ENCODE data around the gene PAOX. TPM values are rescaled to one million over a fixed set of nuclear protein-coding genes. Genes with fewer than 3 reads are reported as not detected.

PAOX gene
- total and polyA plus RNA-seq, 3 donors from 2014 or later = 24.8 to 91.5 (median 49.5) TPM

DNA sequence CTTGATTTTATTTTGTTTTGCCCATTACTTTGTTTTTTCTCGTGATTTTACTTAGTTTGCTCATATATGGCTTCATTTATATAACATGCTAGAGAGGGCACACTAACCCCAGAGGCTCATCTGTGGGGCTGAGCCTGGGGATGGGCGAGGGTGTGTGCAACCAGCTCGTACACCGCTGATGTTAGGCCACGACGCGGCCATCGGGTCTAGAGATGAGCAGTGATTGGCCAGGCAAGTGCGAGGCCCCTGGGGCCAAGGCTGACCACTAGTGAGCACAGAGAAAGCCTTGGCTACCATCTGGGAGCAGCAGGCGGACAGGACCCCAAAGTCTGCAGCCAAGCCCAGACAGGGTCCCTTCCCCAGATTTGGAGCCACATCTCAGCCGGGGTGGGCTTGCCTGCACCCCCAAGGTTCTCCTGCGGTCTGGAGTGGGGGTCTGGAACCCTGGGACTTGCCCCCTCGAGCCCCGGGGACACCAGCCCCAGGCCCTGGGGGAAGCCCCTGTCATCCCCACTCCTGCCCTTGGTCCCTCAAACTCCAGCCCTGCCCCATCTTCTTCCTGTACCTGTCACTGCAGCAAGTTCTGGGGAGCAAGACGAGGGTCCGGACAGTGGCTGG, 25.0 kb upstream of the PAOX start:
- TF ChIP-seq, protein P1, sequence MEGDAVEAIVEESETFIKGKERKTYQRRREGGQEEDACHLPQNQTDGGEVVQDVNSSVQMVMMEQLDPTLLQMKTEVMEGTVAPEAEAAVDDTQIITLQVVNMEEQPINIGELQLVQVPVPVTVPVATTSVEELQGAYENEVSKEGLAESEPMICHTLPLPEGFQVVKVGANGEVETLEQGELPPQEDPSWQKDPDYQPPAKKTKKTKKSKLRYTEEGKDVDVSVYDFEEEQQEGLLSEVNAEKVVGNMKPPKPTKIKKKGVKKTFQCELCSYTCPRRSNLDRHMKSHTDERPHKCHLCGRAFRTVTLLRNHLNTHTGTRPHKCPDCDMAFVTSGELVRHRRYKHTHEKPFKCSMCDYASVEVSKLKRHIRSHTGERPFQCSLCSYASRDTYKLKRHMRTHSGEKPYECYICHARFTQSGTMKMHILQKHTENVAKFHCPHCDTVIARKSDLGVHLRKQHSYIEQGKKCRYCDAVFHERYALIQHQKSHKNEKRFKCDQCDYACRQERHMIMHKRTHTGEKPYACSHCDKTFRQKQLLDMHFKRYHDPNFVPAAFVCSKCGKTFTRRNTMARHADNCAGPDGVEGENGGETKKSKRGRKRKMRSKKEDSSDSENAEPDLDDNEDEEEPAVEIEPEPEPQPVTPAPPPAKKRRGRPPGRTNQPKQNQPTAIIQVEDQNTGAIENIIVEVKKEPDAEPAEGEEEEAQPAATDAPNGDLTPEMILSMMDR (IDR thresholded peaks at IDR 0.05) = no peak
- TF ChIP-seq POLR2A (IDR thresholded peaks at IDR 0.05) = no peak
- DNase-seq = no peak
- no peaks in the 10 kb centered on the region for H3K27me3 ChIP-seq

DNA sequence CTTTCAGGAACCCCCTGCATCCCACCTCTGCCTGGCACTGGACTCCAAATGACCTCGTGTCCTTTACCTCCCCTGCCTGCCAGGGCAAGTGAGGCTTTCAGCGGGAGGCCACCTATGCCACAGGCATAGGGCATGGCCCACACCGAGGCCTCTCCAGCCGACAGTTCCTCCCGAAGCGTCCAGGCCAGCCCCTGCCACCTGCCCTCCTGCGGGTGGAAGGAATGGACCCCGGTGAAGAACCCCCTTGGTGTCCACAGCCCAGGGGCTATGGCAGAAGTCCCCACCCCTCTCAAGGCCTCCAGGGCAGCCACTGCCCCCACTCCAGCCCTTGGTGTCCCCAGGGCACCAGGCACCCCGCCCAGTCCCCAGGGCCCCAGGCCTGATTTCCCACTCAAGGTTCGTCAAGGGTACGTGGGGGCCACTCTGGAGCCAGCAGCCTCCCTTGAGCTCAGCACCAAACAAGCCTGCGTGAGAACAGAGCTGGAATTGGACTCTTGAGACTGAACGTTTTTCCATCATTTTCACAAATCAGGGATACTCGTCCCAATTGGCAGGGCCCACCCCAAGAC, 24.3 kb upstream of the PAOX start:
- intact Hi-C loops (cut with DNase I; ENCODE audit: low total_unique reads) = no loop called here
- no peak overlapping the region for H3K4me3 ChIP-seq
- peaks cover 8% of the 10 kb centered on the region for H3K4me1 ChIP-seq
- H3K27me3 ChIP-seq = no peaks in the 10 kb centered on the region
- no peaks in the 10 kb centered on the region for H3K36me3 ChIP-seq (ENCODE audit: low read depth, missing control alignments)
- H3K9me3 ChIP-seq = no peaks in the 10 kb centered on the region
- no peak for DNase-seq
- 87 to 96% methylated on average over 8 to 14 of the region's 14 CpGs for WGBS, 2 donors
- TF ChIP-seq POLR2A (IDR thresholded peaks at IDR 0.05) = no peak
- TF ChIP-seq, protein P1 (IDR thresholded peaks at IDR 0.05) = no peak
- no peak overlapping the region for H3K27ac ChIP-seq

More for the DNA sequence above, 25.0 kb upstream of the PAOX start:
- WGBS, 2 donors = 81 to 87% methylated on average over 15 to 16 of the region's 16 CpGs
- no peaks in the 10 kb centered on the region for H3K9me3 ChIP-seq
- no peak overlapping the region for H3K4me3 ChIP-seq
- no peaks in the 10 kb centered on the region for H3K36me3 ChIP-seq (ENCODE audit: low read depth, missing control alignments)
- no peak overlapping the region for H3K27ac ChIP-seq
- H3K4me1 ChIP-seq = peaks cover 5% of the 10 kb centered on the region
- intact Hi-C loops (cut with DNase I; ENCODE audit: low total_unique reads) = no loop called here

DNA sequence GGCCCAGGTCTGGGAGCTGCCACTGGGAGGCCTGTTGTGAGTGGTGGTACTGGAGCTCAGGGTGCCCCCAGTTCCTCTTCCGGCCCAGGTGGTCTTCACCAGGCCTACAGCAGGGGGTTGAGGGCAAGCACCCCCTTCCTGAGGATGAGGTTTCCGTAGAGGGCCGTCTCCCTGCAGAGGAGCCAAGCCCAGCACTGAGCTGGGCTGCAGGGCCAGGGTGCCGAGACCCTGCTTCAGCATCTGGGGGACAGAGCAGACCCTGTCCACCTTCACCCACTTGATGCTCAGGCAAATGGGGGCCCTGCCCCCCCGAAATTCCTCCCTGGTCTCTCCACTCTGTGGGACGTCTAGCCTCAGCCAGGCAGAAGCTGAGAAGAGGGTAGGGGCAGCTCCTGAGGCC, 23.8 kb upstream of the PAOX start:
- WGBS, 2 donors = 95 to 100% methylated on average over 1 to 6 of the region's 6 CpGs
- Histone ChIP-seq H3K36me3 (ENCODE audit: low read depth, missing control alignments) (no peaks in the 10 kb centered on the region), H3K9me3 (no peaks in the 10 kb centered on the region), H3K4me3 (no peak overlapping the region), H3K27ac (no peak overlapping the region), H3K27me3 (no peaks in the 10 kb centered on the region), H3K4me1 (peaks cover 9% of the 10 kb centered on the region)
- intact Hi-C loops (cut with DNase I; ENCODE audit: low total_unique reads) = no loop called here
- no peak for DNase-seq
- no peak for TF ChIP-seq POLR2A (IDR thresholded peaks at IDR 0.05)
- TF ChIP-seq, protein P1 (IDR thresholded peaks at IDR 0.05) = no peak

GRCh38 chr10:133355991-133356390, 23.1 kb upstream of the PAOX start:
- Histone ChIP-seq H3K36me3 (ENCODE audit: low read depth, missing control alignments) (no peaks in the 10 kb centered on the region), H3K27me3 (no peaks in the 10 kb centered on the region), H3K27ac (no peak overlapping the region), H3K9me3 (no peaks in the 10 kb centered on the region), H3K4me1 (peaks cover 9% of the 10 kb centered on the region), H3K4me3 (no peak overlapping the region)
- no peak for DNase-seq
- 97% methylated on average over 3 of the region's 3 CpGs; no CpG with 5 or more reads in 1 of the 2 donors for WGBS, 2 donors
- intact Hi-C loops (cut with DNase I; ENCODE audit: low total_unique reads) = no loop called here
- TF ChIP-seq, protein P1 (IDR thresholded peaks at IDR 0.05) = no peak
- no peak for TF ChIP-seq POLR2A (IDR thresholded peaks at IDR 0.05)

Data from testis (tissue), 3 donors.